Common myeloid progenitor, CD34-positive (primary cell): ENCODE data around the gene CC2D1A. TPM values are rescaled to one million over a fixed set of nuclear protein-coding genes. Genes with fewer than 3 reads are reported as not detected.

Experiments
- CTCF ChIA-PET: fragments of 350-600 bp; sonication (Branson Sonifier 250); formaldehyde crosslinking; loops from one replicate; lab custom pipeline; 2021; ENCODE audit warnings: antibody characterized with exemption; lab: Charles Lee
- POLR2A ChIA-PET: fragments of 350-600 bp; sonication (Branson Sonifier 250); formaldehyde crosslinking; loops from one replicate; lab custom pipeline; 2021; ENCODE audit warnings: antibody characterized with exemption; lab: Charles Lee
- DNase-seq, 3 donors: peaks; one replicate each; pipeline versions ENCODE4 v3.0.0 to v3.0.0-alpha.2; 2013
- H3K27ac ChIP-seq, 2 experiments: 1 replicate in 1 of 2; 2 replicates in 1 of 2; pipeline ENCODE4 v1.7.0; 2013; ENCODE audit warnings: inconsistent platforms in 2 of 2, low read length in 2 of 2, mild to moderate bottlenecking in 2 of 2, low read depth in 1 of 2, moderate library complexity in 1 of 2; ENCODE audit not compliant: severe bottlenecking in 2 of 2, insufficient read depth in 1 of 2, poor library complexity in 1 of 2
- H3K27me3 ChIP-seq, 5 experiments: replicated peaks in 2 of 5; 1 replicate in 3 of 5; 2 replicates in 2 of 5; pipeline versions ENCODE4 v1.6.1 to v1.7.0; 2013; ENCODE audit warnings: low read length in 4 of 5, mild to moderate bottlenecking in 2 of 5, moderate library complexity in 2 of 5, inconsistent platforms in 1 of 5; ENCODE audit not compliant: insufficient read depth in 5 of 5, control insufficient read depth in 4 of 5
- H3K36me3 ChIP-seq, 4 experiments: 1 replicate in 2 of 4; 2 replicates in 2 of 4; pipeline versions ENCODE4 v1.6.1 to v1.7.0; 2013; ENCODE audit warnings: low read length in 3 of 4, control low read depth in 1 of 4, mild to moderate bottlenecking in 1 of 4; ENCODE audit not compliant: control insufficient read depth in 4 of 4, insufficient read depth in 4 of 4
- H3K4me1 ChIP-seq, 4 experiments: 1 replicate in 3 of 4; 2 replicates in 1 of 4; pipeline versions ENCODE4 v1.6.1 to v1.7.1; 2013; ENCODE audit warnings: low read length in 3 of 4, mild to moderate bottlenecking in 3 of 4, control low read depth in 1 of 4, inconsistent platforms in 1 of 4, moderate library complexity in 1 of 4; ENCODE audit not compliant: control insufficient read depth in 4 of 4, insufficient read depth in 4 of 4; ENCODE audit errors: control extremely low read depth in 1 of 4
- H3K4me3 ChIP-seq, 7 experiments: 1 replicate in 4 of 7; 2 replicates in 3 of 7; pipeline versions ENCODE4 v1.5.1 to v1.7.0; 2013; ENCODE audit warnings: mild to moderate bottlenecking in 7 of 7, low read length in 6 of 7, moderate library complexity in 6 of 7, inconsistent platforms in 2 of 7, low read depth in 2 of 7, control low read depth in 1 of 7; ENCODE audit not compliant: insufficient read depth in 4 of 7, control insufficient read depth in 1 of 7; ENCODE audit errors: extremely low read depth in 1 of 7
- H3K9me3 ChIP-seq, 5 experiments: 1 replicate in 4 of 5; 2 replicates in 1 of 5; pipeline versions ENCODE4 v1.6.1 to v1.7.1; 2013; ENCODE audit warnings: low read length in 4 of 5, mild to moderate bottlenecking in 2 of 5, inconsistent platforms in 1 of 5, low read depth in 1 of 5, moderate library complexity in 1 of 5; ENCODE audit not compliant: control insufficient read depth in 4 of 5, insufficient read depth in 2 of 5; ENCODE audit errors: control extremely low read depth in 1 of 5
- WGBS: methylation state at CpG from one replicate; pipeline ENCODE4 v1.1.5; 2013; ENCODE audit not compliant: insufficient coverage; 5-methylcytosine and 5-hydroxymethylcytosine counted together
- polyA plus RNA-seq: library from polyadenylated mRNA; unstranded; fragments of 120-200 nt; gene quantifications from one replicate; pipeline ENCODE4 v1.2.1, GENCODE V29; 2013

CC2D1A gene
- polyA plus RNA-seq, result 16.3 TPM

- Histone ChIP-seq H3K27ac (peak within 1 kb of the TSS in 1 of 2 experiments; percentile 58), H3K4me3 (peak within 1 kb of the TSS; percentile 42 to 91 (median 81)), H3K4me1 (peaks cover 0 to 16% (median 14%) of the 10 kb centered on the region in 4 experiments), H3K9me3 (no peaks in the 10 kb centered on the region), H3K27me3 (no peaks in the 10 kb centered on the region), H3K36me3 (peaks cover under 1 to 12% (median 5%) of the 10 kb centered on the region in 4 experiments)
- peak; percentile 84 to 88 (median 88) for DNase-seq
- WGBS, result 7% methylated on average over 76 of the region's 86 CpGs
- POLR2A ChIA-PET, result interaction anchor here (1.1 kb wide), 1 partner anchor 25 kb away, joined by 3 read pairs; no protein-coding TSS in a partner anchor
- CTCF ChIA-PET, result interaction anchor here (0.9 to 1.6 kb wide), 4 partner anchors 10 to 173 kb away, joined by 3 to 5 read pairs (median 4); no protein-coding TSS in a partner anchor
These were observed at the start of gene CC2D1A, which contains the start of gene BRME1 for GRCh38 chr19:13905634-13906520. Gene CC2D1A, plus strand, starts transcription at chr19:13906201. Its CDS starts 241 bp downstream, at chr19:13906442. Gene BRME1, minus strand, starts transcription at chr19:13906117. Its CDS starts 1,225 bp downstream, at chr19:13904892.

- no peak for DNase-seq
- WGBS, result no CpG with 5 or more reads among the region's 2 CpGs
- Histone ChIP-seq H3K9me3 (no peaks in the 10 kb centered on the region), H3K27me3 (no peaks in the 10 kb centered on the region), H3K4me1 (peaks cover 0 to 19% (median 14%) of the 10 kb centered on the region in 4 experiments), H3K4me3 (no peak overlapping the region), H3K27ac (no peak overlapping the region), H3K36me3 (no peaks in the 10 kb centered on the region)
- CTCF ChIA-PET, result interaction anchor here (1.2 to 10.0 kb wide), 2 partner anchors 7 to 11 kb away, joined by 3 to 129 read pairs; no protein-coding TSS in a partner anchor
- POLR2A ChIA-PET, result interaction anchor here (0.8 to 1.3 kb wide), 4 partner anchors 9 to 1674 kb away, joined by 4 to 6 read pairs (median 4); no protein-coding TSS in a partner anchor
These were observed 49.5 kb upstream of the CC2D1A start for GRCh38 chr19:13856497-13856896.

GRCh38 chr19:13859361-13859880 lies 46.6 kb upstream of the CC2D1A start:
- no peak overlapping the region for H3K4me3 ChIP-seq
- H3K9me3 ChIP-seq, result no peaks in the 10 kb centered on the region
- ChIA-PET POLR2A (interaction anchor here (8.7 to 11.2 kb wide), 2 partner anchors 10 to 21 kb away, joined by 284 to 555 read pairs; no protein-coding TSS in a partner anchor), CTCF (interaction anchor here (1.4 to 10.0 kb wide), 5 partner anchors 10 to 76 kb away, joined by 3 to 147 read pairs (median 7); no protein-coding TSS in a partner anchor)
- peak in 2 of 3 donors; percentile 72 to 75 for DNase-seq
- H3K4me1 ChIP-seq, result peaks cover 0 to 36% (median 29%) of the 10 kb centered on the region in 4 experiments
- H3K27ac ChIP-seq, result no peak overlapping the region
- no peaks in the 10 kb centered on the region for H3K27me3 ChIP-seq
- 100% methylated on average over 2 of the region's 3 CpGs for WGBS
- no peaks in the 10 kb centered on the region for H3K36me3 ChIP-seq

- DNase-seq, result no peak
- Histone ChIP-seq H3K27ac (peak overlapping the region; percentile 94 to 96), H3K4me3 (peak overlapping the region in 3 of 7 experiments; percentile 68 to 88 (median 80)), H3K27me3 (no peaks in the 10 kb centered on the region), H3K9me3 (no peaks in the 10 kb centered on the region), H3K4me1 (peaks cover 0 to 41% (median 34%) of the 10 kb centered on the region in 4 experiments), H3K36me3 (no peaks in the 10 kb centered on the region)
- WGBS, result 89% methylated on average over 12 of the region's 13 CpGs
- CTCF ChIA-PET, result interaction anchor here (0.6 to 10.0 kb wide), 9 partner anchors 11 to 82 kb away, joined by 3 to 147 read pairs (median 7); no protein-coding TSS in a partner anchor
- POLR2A ChIA-PET, result interaction anchor here (0.6 to 11.2 kb wide), 7 partner anchors 11 to 545 kb away, joined by 3 to 555 read pairs (median 4); partner anchors contain the start of gene ZSWIM4
These were observed 45.2 kb upstream of the CC2D1A start for GRCh38 chr19:13860679-13861391.

- Histone ChIP-seq H3K4me3 (peak overlapping the region; percentile 40 to 88 (median 67)), H3K9me3 (no peaks in the 10 kb centered on the region), H3K36me3 (no peaks in the 10 kb centered on the region), H3K27ac (peak overlapping the region; percentile 94 to 96), H3K27me3 (no peaks in the 10 kb centered on the region), H3K4me1 (peaks cover 1 to 45% (median 38%) of the 10 kb centered on the region in 4 experiments)
- 3% methylated on average over 5 of the region's 11 CpGs for WGBS
- ChIA-PET CTCF (interaction anchor here (0.6 to 10.0 kb wide), 10 partner anchors 11 to 82 kb away, joined by 3 to 147 read pairs (median 10); no protein-coding TSS in a partner anchor), POLR2A (interaction anchor here (0.6 to 11.2 kb wide), 7 partner anchors 12 to 544 kb away, joined by 3 to 555 read pairs (median 4); partner anchors contain the start of gene ZSWIM4)
- DNase-seq, result no peak
These were observed 44.6 kb upstream of the CC2D1A start for GRCh38 chr19:13861392-13861713.
